Stimulated activated CD4-positive, alpha-beta T cell treated with anti-CD3 and anti-CD28 coated beads, TNF-alpha, amount 100 ng/mL, for 48 hours (primary cell): ENCODE data around the gene HES6.

Experiments used
- DNase-seq, 3 donors: peaks; one replicate each; pipeline ENCODE4 v3.0.0-alpha.2; 2020; ENCODE audit warnings: low read depth in 3 of 3

Gene HES6

GRCh38 chr2:238255151-238255551 lies 15.3 kb upstream of the HES6 start:
- DNase-seq, result no peak

- no peak for DNase-seq
These were observed 14.4 kb upstream of the HES6 start for GRCh38 chr2:238254095-238254723.

- DNase-seq, result no peak
These were observed 13.2 kb upstream of the HES6 start for GRCh38 chr2:238252766-238253630.

- no peak for DNase-seq
These were observed 12.1 kb upstream of the HES6 start for GRCh38 chr2:238251986-238252385.

- DNase-seq, result no peak
These were observed 11.5 kb upstream of the HES6 start for GRCh38 chr2:238251331-238251730.

GRCh38 chr2:238250896-238251295 lies 11.1 kb upstream of the HES6 start:
- no peak for DNase-seq

GRCh38 chr2:238247841-238248453 lies 8.1 kb upstream of the HES6 start:
- no peak for DNase-seq

GRCh38 chr2:238247002-238247822 lies 7.4 kb upstream of the HES6 start:
- no peak for DNase-seq

GRCh38 chr2:238244151-238244550 lies 4.3 kb upstream of the HES6 start:
- DNase-seq, result no peak

GRCh38 chr2:238243496-238244076 lies 3.7 kb upstream of the HES6 start:
- DNase-seq, result no peak

- DNase-seq, result no peak
These were observed 3.1 kb upstream of the HES6 start for GRCh38 chr2:238242731-238243495.

GRCh38 chr2:238241970-238242369 lies 2.1 kb upstream of the HES6 start:
- DNase-seq, result no peak

GRCh38 chr2:238240757-238241711 lies 1.2 kb upstream of the HES6 start:
- no peak for DNase-seq

- DNase-seq, result no peak
These were observed 335 bp downstream of the HES6 start for GRCh38 chr2:238239543-238239862.

- no peak for DNase-seq
These were observed 884 bp downstream of the HES6 start for GRCh38 chr2:238238766-238239542.

- DNase-seq, result no peak
These were observed 1.5 kb downstream of the HES6 start for GRCh38 chr2:238238311-238238765.

- no peak for DNase-seq
These were observed 2.3 kb downstream of the HES6 start for GRCh38 chr2:238237431-238238135.

GRCh38 chr2:238236571-238236970 lies 3.3 kb downstream of the HES6 start:
- DNase-seq, result no peak
